Epidermal melanocyte (primary cell): ENCODE results near the gene HOXD8.

Experiments
- DNase-seq: peaks from one replicate; pipeline ENCODE4 v3.0.0; 2011; ENCODE audit warnings: low spot score; ENCODE audit not compliant: insufficient read length

HOXD8 gene

DNA sequence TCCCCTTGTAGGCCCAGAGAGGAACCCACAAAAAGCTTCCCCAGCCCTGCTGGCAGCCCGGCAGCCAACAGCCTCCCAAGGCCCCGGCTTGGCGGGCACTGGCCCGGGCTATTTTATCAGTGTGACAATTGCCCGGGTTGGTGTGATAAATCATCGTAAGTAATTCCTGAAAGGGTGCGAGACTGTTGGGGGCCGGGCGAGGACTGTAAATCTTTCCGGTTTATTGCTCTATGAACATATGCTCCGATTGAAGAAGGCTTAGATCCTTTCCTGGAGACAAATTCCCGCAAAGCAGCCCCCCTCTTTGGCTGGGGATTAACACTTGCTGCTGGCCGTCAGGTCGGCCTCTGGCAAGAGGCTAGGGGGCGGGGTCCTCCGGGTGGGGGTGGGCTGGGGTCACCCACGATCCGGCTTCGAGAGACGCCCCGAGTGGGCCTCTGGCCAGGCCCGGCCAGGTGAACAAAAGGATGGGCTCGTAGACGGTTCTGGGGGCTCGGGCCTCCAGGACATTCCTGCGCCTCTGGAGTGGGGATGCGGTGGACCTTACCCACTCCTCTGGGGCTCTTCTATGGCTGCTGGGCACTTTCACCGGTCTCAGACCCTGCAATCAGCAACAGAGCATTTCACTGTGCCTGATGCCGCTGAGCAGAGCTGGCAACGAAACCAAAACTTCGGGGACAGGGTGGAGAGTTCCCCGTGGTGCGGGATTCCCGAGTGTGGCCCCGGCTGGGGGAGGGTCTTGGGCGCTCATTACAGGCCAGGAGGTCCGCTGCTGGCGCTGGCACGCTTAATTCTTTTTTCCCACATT, 29.6 kb downstream of the HOXD8 start:
- DNase-seq, result no peak

- no peak for DNase-seq
Observed at GRCh38 chr2:176159663-176160250, 30.3 kb downstream of the HOXD8 start.

DNA sequence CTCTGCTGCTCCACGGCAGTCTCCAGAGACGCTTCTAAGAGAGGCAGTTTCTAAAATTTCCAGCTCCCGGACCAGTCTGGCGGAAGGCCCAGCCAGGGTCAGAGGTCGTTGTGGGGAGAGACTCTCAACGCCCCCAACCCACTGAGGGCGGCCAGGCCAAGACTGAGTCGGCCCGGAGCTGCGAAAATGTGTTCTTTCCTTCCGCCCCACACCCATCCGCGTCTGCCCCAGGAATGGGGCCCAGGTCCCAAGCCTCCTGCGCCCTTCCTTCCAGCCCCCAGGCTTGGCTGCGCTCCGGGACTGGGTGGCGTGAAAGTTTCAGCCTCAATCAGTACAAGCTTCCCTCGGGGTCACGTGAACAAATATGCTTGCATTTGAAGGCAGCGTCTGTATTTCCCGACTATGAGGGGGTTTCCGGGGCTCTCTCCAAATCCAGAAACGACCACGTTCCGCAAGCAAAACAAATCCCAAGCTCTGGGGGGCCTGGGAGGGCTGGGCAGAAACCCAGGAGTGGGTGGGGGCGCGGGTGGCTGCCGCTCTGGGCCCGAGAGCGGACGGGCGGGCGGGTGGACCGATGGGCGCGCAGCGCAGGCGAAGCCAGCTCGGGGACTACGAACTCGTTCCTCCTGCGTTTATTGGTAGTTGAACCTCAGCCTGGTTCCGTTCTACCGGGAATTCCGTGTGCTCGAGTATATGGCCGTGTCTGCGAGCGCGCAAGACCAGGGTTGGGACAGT, 30.9 kb downstream of the HOXD8 start:
- no peak for DNase-seq

GRCh38 chr2:176160986-176161824, 31.7 kb downstream of the HOXD8 start:
- no peak for DNase-seq

DNA sequence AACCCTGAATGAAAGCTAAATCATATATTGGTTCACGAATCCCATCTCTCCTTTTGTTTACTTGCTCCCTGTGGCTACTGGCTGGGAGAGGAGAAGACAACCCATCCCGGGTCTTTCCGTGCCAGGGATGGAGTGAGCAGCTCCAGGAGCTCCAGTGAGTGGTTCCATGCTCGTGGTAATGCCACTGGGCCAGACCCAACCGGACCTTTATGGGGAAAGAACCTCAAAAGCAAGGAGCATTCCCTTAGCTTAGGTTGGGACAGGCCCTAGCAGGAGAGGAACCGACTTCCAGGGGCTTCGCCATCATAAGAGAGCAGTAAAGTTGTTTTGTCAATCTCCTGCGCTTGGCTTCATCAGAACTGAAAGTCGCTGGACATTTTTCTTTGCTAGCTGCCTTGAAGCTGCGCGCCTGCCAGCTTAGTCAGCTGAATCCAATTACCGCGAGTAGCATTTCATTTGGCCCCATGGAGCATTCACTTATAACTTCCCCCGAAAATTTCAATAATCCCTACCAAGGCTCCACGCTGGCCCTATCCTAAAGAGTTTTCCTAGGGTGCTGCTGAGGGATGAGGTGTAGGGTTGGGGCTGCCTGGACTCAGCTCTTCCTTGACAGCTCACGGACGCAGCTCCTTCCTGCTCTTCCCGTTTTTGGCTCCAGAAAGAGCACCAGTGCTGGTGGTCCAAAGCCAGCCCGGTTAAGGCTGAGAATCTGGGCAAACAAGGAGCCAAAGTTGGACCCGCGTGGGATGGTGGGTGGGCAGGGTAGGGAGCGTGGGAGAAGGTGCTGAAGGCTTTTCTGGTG, 32.5 kb downstream of the HOXD8 start:
- DNase-seq, result peak; percentile 74

DNA sequence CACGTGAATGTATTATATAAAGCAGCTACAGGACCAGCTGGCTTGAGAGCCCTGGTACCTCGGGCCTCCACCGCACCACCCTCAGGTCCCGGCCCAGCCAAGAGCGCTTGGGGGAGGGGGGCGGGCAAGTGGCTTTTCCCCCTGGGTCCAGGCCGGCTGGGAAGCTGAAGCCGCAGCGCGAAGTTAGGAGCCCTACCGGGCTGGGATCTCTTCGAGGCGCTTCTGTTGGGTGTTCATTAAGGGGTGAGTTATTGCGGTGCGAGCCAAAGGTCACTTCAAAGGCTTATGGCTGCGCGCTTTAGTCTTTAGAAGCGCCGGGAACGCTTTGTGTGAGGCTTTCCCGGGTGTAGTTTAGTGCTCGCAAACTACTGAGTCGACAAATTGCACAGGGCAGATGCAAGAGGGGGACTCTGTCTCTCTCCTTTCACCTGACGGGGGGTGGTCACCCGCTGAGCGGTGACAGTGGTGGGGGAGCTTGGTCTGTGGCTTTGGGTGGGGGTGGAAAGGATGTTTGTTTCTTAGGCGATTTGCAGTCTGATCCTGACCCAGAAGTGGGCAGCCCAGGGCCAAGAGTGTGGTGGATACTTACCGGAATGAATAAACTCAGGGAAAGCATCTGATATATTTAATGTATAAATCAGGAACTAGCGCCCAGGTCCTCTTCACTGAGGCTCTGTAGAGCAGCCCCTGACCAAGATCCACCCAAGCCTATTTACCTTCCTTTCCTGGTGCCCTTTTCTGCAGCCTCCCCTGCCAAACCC, 33.6 kb downstream of the HOXD8 start:
- DNase-seq, result no peak

GRCh38 chr2:176163672-176164056, 34.2 kb downstream of the HOXD8 start:
- DNase-seq, result no peak

GRCh38 chr2:176164201-176164600, 34.7 kb downstream of the HOXD8 start:
- DNase-seq, result no peak

DNA sequence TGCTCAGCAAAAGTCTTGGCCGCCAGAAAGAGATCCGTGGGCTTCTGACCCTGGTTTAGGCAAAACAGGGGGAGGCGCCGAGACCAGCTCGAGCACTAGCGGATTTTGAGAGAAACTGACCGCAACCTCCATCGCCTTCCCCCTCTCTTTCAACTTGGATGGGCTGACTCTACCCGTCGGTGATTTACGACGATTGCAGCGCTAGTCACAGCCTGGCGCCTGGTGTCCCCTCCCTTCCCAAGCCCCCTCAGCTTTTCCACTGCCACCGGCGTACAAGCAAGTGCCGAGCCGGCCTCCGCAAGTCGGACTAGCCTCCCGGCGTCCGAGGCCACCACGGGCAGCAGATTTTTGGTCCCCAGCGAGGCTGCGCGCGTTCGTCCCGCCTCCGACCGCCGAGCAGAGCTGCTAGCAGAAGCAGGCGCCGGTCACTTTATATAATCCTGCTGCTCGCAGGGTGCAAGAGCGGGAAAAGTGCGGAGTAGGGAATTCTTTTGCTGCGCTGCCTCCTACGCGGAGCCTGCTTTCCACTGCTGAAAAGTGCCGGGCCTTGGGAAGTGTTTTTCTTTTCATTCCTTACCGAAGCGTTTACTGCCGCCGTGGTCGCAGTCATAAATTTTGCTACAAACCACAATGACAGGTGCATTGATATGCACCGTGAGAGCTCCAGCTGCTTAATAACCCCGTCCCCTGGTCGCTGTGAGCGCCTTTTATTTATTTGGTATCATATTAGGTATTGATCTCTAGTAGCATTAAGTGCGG, 35.3 kb downstream of the HOXD8 start:
- DNase-seq, result no peak

DNA sequence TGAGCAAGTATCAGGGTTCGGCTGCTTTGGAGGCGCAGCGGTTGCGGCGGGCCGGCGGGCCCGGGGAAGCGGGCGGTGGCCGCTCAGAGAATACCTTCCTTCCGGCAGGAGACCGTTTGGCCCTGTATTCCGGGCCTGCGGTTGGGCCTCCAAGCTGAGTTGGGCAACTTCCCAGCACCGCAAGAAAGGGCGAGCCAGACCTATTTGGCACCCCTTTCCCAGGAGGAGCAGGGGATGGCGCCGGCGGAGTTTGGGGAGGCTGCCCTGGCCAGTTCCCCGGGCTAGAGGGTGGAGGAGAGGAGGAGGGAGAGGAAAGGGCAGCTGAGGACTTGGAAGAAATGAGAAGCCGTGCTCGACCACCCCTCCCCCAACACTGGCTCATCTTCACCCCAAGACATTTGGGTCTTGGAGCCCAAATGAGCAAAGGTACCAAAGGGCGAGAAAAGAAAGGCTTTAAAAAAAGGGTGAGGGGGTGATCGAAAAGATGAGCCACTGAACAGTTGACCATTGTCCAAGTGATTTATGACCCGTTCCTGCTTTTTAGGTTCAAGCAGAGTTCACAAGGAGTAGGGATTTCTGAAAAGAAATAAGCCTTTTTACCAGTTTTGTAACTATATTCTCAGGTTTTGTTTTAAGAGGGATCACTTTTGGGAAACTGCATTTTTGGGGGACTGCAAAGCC, 36.0 kb downstream of the HOXD8 start:
- no peak for DNase-seq

- no peak for DNase-seq
Observed at GRCh38 chr2:176166272-176166671, 36.8 kb downstream of the HOXD8 start.

GRCh38 chr2:176167398-176167797, 37.9 kb downstream of the HOXD8 start:
- no peak for DNase-seq

GRCh38 chr2:176169181-176169580, 39.7 kb downstream of the HOXD8 start:
- no peak for DNase-seq

- DNase-seq, result no peak
Observed at GRCh38 chr2:176169711-176170110, 40.2 kb downstream of the HOXD8 start.

GRCh38 chr2:176170602-176171305, 41.2 kb downstream of the HOXD8 start:
- DNase-seq, result no peak

DNA sequence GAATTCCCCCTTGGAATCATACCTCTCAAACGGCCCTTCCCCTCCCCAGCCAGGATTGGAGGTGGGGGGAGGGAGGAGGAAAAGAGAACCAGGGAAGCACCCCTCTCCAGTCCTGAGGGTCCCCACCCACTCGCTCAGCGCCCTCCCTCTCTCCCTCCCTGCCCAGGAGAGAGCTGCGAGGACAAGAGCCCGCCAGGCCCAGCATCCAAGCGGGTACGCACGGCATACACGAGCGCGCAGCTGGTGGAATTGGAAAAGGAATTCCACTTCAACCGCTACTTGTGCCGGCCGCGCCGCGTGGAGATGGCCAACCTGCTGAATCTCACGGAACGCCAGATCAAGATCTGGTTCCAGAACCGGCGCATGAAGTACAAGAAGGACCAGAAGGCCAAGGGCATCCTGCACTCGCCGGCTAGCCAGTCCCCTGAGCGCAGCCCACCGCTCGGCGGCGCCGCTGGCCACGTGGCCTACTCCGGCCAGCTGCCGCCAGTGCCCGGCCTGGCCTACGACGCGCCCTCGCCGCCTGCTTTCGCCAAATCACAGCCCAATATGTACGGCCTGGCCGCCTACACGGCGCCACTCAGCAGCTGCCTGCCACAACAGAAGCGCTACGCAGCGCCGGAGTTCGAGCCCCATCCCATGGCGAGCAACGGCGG, 42.0 kb downstream of the HOXD8 start:
- no peak for DNase-seq
